ENCODE results near the gene DSCAM. TPM values are rescaled to one million over a fixed set of nuclear protein-coding genes. Genes with fewer than 3 reads are reported as not detected.

The DSCAM gene
- total RNA-seq, 1 donor from 2014 or later: not detected

DNA sequence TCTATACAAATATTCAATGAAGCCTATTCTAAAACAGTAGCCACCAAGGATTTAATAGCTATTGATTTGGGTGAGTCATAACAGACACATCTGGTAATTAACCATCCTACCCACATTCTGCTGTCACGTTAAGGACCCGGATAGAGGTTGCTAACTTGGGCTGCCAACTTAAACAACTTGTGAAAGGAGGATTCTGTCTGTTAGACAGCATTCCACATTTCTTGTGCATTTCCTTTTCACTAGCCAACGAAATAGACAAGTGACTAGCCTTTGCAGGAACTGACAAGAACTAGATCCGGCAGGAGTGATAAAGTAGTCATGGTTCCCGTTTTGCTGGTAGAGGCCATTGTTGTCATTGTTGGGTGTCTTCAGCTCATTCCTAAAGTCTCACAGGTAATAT lies 9.5 kb downstream of the DSCAM start:
- intact Hi-C loops (cut with micrococcal nuclease): no loop called here

DNA sequence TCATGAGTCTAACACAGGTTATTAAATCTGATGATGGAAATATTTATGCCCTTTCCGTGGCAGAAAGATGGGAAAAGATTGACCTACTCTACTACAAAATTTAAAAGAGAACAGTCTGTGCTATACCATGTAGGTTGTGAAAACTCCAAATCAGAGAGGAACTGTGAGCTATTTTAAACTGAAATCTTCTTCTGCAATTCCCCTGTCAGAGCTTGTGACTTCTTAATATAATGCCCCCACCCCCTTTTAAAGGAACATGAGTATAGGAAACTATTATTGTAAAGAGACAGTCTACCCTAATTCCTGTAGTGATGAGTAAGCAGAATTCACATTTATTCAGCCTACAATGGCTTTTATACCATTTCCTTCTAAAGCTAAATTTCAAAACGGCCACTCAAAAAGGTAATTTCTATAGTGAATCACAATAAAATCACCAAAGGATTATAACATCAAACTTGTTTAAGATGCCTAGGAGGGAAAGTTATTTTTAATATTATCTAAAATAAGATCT lies 11.7 kb downstream of the DSCAM start:
- intact Hi-C loops (cut with micrococcal nuclease): no loop called here

DNA sequence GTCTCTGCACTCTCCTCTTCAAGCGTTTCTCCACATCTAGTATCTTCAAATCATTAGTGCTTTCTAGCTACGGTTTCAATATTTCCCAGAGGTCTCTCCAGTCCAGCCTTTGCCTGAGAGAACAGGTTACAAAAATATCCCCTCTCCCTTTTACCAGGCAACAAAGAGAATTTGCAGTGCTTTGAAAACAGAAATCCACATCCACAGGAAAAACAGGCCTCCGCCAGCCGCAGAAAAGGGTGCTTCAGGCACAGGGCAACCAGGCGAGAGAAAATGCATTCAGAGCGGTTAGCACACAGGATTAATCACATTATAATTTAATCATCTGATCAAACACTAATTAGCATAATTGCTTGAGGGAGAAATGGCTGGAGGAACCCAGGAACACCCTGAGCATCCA lies 13.8 kb downstream of the DSCAM start:
- intact Hi-C loops (cut with micrococcal nuclease): no loop called here

DNA sequence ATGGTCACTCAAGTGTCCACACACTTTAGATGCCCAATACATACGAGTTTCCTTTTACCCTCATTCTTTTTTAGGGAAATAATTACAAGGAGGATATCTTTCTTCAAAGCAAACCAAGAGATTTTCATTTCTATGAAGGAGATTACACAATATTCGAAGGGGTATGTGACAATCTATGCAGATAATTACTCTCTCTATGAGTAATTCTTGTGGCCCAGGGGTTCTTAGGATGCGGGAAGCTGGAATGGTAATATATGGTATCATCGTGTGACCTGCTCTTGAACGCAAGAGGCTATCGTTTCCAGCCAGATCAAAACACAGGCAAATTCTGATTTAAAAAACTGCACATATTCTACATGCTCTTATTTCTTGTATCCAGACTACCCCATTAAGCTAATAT lies 14.6 kb downstream of the DSCAM start:
- intact Hi-C loops (cut with micrococcal nuclease): no loop called here

DNA sequence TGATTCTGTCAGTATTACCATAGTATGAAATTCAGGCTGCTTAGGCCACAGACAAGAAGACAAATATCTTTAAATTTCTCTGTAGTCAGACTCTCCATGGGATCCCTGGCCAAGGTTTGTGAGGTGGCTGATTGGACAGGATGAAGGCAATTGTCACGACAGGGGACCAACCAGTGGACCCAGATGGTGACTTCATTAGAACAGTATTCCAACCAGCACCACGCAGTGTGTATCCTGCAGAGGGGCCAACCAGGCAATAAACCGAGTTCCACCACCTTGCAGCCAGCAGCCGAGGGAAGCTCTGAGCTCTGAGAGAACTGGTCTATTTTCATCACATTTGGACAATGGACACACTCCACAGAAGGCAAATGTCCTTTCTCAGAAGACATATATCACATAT lies 16.1 kb downstream of the DSCAM start:
- intact Hi-C loops (cut with micrococcal nuclease): no loop called here

DNA sequence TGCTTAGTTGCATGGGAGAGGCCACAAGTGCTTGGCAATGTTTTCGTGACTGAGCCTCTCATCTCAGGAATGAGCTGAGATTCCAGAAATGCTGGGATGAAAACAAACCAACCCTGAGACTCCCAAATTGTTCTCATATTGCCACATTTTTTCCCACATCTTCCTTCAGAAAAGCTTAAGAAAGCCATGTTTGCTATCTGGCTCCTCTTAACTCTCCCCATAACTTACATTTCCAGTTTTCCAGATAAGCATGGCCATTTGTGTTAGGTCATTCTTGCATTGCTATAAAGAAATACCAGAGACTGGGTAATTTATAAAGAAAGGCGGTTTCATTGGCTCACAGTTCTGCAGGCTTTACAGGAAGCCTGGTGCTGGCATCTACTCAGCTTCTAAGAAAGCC lies 17.2 kb downstream of the DSCAM start:
- intact Hi-C loops (cut with micrococcal nuclease): no loop called here

DNA sequence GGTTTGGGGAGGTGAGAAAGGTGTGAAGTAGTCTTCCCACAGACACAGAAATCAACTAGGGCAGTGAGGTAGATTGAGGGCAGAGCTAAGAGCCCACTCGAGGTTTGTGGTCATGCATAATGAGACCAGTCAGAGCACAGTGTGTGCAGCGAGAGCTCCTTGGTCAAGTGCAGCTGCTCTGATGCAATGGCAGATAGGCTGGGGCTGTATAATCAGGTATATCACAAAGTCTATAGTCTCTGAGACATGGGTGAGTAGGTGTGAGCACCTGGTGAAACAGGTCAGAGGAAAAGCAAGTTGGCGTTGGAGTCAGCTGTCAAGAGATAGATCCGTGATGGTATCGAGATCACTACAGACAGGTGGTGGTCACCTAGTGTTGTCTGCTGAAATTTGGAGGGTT lies 17.6 kb downstream of the DSCAM start:
- intact Hi-C loops (cut with micrococcal nuclease): no loop called here

DNA sequence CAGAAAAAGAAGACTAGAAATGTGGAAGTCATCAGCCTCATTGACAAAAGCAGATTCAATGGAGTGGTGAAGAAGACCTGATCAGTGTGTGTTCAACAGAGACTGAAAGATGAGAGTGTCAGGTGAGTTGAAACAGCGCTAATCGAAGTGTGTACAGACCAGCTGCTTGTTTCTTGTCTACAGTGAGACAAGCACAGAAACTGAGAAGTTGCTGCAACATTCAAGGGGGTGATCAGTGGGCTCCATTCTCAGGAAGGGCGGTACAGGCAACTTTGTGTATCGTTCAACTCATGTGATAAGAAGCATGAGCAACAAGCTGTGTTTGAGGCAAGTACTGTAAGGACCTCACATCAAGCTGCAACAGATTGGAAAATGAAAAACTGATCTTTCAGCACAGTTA lies 19.4 kb downstream of the DSCAM start:
- intact Hi-C loops (cut with micrococcal nuclease): no loop called here

DNA sequence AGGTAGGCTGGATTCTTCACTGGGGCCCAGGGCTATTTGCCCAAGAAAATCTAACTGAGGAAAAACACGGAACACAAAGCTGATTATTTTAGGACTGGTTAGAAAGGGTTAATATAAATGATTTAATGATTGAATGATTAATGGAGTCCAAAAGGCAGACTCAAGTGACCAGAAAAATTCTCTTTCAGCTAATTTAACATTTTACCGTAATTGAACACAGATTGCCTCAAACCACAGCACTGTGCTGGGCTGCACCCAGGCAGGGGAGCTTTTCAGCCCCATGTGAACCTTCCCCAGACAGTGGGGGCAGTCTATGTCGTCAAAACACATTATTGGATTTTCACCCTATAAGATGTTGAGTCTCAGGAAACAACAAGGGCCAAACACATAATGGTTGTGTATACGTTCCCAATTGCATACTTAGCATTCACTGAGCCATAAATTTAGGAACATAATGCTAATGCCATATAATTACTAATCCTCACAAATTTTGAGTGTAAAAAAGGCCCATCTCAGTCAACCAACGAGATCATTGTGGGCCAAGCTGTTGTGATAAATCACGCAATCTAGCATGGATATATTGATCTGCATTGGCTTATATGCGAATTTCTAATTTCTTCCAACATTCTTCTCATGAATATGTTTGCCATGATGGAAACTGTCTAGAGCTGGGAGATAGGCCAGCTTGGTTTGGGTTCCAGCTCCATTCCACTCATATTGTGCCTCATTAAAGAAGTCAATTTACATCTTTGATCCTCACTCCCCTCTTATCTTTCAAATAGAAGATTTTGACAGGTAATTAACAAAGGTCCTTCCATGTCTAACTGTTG lies 27.7 kb downstream of the DSCAM start:
- intact Hi-C loops (cut with micrococcal nuclease): no loop called here

DNA sequence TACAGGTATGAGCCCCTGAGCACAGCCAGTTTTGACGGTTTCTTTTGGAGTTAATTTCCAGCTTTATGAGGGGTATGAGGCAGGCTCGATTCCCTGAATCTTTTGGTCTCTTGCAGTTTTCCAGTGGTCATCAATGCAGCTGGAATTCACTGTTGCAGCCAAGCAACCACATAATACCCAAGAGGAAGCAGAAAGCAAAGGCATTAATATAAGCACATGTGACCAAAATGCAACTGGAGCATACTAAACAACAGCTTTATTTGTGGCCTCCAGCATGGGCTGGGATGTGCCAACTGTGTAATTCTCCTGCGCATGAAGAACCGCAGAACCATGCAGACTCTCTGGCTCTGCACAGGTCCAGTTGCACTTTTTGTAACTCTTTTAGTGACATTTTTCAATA lies 33.0 kb downstream of the DSCAM start:
- intact Hi-C loops (cut with micrococcal nuclease): no loop called here

DNA sequence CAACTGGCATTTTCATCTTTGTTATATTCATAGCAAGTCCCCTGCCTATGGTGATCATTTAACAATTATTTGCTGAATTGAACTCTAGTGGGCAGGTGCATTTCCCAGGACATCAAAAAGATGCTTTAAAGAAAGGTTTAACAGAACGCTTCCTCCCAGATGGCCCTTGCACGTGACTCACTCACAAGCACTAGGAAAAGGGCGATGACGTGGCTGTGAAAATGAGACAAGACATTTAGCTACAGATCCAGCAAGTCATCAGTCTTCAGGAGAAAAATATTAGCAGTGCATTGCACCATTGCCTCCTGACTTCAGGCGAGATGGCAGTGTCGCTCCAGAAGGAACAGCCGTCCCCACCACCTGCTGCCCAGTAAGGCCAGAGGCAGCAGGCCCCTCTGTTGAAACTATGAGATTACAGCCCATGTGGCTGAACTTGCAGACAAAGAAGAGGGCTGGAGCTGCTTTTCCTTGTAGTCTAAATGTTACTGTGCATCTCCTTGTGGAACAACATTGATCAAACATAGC lies 37.2 kb downstream of the DSCAM start:
- intact Hi-C loops (cut with micrococcal nuclease): no loop called here

DNA sequence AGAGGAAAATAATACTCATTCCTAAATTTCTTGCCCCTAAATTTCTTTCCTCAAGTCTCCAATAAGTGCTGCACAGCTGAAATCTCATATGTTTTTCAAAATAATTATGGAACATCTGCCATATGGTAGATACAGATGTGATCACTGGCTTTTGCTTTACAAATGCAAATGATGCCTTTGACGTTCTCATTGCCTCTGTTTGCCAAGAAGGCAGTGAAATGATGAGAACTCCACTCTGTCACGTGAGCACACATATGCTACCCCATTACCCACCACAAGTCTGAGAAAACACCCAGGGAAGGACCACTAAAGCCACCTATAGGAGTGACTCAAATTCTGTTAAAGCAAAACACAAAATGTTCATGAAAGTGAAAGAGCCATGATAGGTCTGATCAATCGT lies 43.9 kb downstream of the DSCAM start:
- intact Hi-C loops (cut with micrococcal nuclease): no loop called here

DNA sequence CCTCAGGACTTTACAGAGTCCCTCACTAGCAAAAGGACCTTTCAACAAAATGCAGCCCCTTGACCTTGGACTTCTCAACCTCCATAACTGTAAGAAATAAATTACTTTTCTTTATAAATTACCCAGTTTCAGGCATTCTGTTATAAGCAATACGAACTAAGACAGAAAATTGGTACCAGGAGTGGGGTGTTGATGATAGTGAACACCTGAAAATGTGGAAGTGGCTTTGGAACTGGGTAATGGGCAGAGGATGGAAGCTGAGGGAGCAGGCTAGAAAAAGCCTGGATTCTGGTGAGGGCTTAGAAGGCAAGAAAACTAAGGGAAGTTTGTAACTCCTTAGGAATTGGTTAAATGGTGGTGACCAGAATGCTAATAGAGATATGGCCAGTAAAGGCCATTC lies 46.8 kb downstream of the DSCAM start:
- intact Hi-C loops (cut with micrococcal nuclease): no loop called here

DNA sequence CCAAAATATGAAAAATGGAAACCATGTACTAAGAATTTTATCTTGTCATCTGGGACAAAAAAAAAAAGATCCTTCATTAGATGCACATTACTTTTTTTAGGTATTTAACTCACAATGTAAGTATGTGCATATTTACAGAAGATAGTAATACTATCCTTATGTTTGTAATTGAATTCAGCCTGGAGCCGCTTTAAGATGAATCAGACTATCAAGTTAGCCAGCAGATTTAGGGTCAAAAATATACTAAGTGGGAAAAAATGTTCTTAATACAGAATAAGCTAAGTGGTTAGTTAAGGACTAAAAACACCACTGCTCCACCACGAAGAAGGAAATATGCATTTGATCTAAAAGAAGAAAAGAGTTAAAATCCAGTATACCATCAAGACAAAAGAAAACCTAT lies 49.1 kb downstream of the DSCAM start:
- intact Hi-C loops (cut with micrococcal nuclease): no loop called here

DNA sequence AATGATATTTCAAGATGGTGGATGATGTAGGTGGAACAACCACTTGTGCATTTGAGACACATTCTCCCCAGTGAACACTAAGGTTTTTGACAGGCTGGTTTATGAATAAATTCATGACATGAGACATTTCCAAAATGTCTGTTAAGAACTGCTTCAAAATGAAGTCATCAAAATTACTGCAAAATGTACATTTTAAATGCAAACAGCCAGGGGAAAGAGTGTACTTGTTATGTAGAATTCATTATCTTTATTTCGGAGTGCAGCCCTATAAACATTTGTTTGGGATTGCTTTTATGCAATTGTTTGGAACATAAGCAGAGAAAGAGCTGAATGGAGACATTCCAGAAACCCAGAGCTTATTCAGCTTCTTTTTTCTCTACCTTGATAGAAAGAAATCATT lies 49.5 kb downstream of the DSCAM start:
- intact Hi-C loops (cut with micrococcal nuclease): no loop called here

DNA sequence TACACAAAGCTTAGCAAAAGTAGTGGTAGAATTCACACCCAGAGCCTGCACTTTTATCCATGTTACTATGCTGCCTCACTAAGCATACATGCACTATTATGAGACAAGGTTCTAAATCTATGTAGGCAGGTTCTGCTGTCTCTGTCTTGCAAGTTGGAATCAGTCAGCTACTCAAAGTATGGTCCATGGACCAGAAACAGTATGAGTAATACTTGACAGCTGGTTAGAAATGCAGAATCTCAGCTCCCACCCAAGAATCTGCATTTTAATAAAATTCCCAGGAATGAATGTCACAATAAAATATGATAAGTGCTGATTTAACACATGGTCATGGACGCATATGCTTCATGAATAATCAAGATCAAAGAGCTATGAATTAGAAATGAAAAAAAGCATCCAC lies 50.5 kb downstream of the DSCAM start:
- intact Hi-C loops (cut with micrococcal nuclease): no loop called here

DNA sequence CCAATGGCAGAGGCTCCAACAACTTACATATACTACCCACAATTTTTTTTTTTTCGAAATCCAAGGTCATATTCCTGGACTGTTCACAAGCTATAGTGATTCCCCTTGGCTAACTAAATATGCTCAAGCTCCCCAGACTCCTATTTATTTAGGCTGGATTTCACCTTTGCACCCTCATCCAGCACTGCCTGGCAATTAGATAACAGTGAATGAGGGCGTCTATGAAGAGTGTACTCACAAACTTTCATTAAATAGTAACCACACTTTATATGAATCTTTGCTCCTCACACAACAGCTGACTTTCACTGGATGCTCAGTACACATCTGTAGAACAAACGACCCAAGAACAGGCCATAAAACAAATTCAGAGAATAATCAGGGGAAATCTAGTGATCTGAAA lies 51.6 kb downstream of the DSCAM start:
- intact Hi-C loops (cut with micrococcal nuclease): no loop called here

DNA sequence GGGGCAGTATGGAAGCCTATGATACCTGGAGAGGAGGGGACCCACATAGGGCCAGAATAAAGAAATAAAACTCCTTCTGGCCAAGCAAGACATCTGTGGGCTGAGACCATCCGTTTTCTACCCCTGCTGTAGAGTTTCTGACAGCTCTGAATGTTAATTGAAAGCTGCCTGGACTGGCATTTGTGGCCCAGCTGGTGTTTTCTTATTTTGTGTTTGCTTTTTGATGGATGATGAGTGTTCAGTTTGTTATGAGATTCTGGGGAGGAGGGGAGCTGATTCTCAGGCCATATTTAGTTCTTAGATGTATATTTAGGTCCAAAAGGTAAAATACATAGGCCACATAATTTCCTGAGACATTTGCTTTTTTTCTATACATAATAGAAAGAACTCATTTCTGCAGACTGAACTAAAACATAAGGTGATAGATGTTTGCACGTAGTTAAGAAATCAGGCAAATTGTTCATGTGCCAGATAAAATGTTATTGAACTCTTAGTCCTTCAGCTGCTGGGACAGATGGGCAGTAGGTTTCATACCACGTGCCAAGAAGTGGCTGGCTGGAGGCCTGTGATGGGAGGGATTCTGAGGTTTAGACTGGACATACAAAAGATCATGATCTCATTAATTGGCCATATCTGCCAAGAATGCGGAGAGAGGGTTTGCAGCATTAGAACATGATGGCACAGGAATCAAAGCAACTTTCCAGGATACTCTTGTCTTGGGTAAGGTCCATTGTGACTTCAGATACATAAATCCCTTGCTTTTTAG lies 54.1 kb downstream of the DSCAM start:
- intact Hi-C loops (cut with micrococcal nuclease): no loop called here

DNA sequence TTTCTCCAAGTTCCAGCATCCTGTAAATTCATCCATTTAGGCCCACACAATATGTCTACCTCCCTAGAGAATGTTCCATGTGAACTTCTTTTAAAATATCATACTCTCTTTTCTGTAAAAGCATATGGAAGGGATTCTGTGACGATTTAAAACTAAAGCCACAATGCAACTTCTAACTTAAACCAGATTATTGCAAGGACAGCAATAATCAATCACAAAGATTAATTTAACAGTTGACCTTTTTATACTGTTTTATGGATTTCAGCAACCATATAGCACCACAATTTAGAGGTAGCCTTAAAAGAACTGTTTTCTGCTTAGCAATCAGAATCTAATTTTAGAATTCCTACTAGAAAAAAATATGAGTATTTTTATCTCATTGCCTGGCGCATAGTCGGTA lies 58.3 kb downstream of the DSCAM start:
- intact Hi-C loops (cut with micrococcal nuclease): no loop called here

DNA sequence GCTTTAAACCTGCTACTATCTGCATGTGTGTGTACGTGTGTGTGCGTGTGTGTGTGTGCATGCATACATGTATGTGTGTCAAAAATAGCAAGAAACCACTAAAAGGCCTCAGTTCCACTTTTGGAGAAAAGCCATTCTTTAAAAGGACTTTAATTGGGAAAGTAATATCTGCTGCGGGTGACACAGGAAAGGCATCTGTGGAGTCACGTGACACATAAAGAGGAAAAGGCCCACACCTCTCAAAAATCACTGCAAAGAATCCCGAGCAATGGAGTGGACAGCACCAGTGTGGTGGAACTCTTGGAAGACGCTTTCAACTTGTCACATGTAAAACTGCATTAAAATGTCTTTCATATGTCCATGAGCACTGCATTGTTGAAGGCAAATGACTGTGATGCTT lies 63.6 kb downstream of the DSCAM start:
- intact Hi-C loops (cut with micrococcal nuclease): no loop called here

DNA sequence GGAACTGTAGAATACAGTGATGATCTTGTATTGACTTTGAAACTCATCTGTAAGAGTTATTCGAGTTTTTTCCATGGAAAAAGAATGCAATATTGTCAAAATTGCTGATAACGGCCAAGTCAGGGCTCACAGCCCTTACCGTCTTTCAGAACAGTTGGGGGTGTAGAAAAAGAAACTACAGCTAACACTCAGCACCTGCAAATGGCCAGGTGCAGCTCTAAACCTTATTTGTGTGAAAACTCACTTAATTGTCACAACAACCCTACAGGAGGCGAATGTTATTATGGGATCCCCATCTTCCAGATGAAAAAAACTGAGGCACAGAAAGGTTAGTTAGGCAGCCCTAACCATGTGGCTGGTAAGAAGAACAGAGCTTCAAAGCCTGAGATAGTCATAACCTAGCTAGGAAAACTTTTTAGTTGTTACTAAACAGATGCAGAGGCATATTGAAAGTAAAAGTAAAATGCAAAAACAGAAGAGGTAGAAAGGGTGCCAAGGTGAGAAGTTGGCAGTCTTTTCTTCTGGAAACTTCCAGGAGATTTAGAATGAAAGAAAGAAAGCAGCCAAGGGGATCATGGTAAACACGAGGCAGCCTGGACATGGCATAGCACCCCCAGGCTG lies 76.4 kb downstream of the DSCAM start:
- intact Hi-C loops (cut with micrococcal nuclease): no loop called here

DNA sequence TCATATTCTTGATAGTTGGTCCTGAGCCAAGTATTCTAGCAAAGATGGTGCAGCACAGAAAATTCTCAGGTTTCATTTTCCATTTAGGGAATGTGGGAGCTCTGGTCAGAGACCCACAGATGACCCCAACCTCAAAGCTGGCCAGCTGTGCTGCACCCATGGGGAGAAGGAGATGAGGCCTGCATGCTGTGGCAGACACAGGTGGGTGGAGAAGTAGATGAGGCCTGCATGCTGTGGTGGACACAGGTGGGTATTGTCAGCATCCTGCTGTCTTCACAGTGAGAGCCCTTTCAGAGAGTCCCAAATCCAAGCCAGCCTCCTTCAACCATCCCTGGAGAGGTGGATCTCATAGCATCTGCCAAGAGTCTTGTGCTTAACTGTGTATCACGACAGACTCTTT lies 77.7 kb downstream of the DSCAM start:
- intact Hi-C loops (cut with micrococcal nuclease): no loop called here

Data from T-helper 1 cell treated with Interleukin-12 subunit alpha and Interleukin-12 subunit beta and Interleukin-4 antibody, amounts not matched to agents 30 ng/mL and 1 ng/mL, for 36 hours (primary cell).